ENCODE results near the gene TMCO2.

TMCO2 gene

GRCh38 chr1:40266786-40267535 is 19.2 kb downstream of the TMCO2 start:
- Histone ChIP-seq H3K9me3 (ENCODE audit: insufficient read depth, low read length) (no peaks in the 10 kb centered on the region), H3K36me3 (replicated peaks; ENCODE audit: low read depth, low read length) (peaks cover 18% of the 10 kb centered on the region), H3K27ac (ENCODE audit: low read length) (no peak overlapping the region), H3K4me1 (ENCODE audit: low read length) (peaks cover 10% of the 10 kb centered on the region; the same call in 1 of the 2 replicates), H3K9ac (ENCODE audit: low read length) (no peak overlapping the region), H3K4me2 (ENCODE audit: low read length) (no peak overlapping the region), H3K4me3 (ENCODE audit: low read length) (no peak overlapping the region), H3K79me2 (ENCODE audit: low read length) (peaks cover 16% of the 10 kb centered on the region), H4K20me1 (ENCODE audit: insufficient read depth, low read length) (no peaks in the 10 kb centered on the region), H3K27me3 (ENCODE audit: low read depth, low read length) (no peaks in the 10 kb centered on the region), H2AFZ (ENCODE audit: low read depth, low read length) (no peak overlapping the region)
- TF ChIP-seq, protein P1, sequence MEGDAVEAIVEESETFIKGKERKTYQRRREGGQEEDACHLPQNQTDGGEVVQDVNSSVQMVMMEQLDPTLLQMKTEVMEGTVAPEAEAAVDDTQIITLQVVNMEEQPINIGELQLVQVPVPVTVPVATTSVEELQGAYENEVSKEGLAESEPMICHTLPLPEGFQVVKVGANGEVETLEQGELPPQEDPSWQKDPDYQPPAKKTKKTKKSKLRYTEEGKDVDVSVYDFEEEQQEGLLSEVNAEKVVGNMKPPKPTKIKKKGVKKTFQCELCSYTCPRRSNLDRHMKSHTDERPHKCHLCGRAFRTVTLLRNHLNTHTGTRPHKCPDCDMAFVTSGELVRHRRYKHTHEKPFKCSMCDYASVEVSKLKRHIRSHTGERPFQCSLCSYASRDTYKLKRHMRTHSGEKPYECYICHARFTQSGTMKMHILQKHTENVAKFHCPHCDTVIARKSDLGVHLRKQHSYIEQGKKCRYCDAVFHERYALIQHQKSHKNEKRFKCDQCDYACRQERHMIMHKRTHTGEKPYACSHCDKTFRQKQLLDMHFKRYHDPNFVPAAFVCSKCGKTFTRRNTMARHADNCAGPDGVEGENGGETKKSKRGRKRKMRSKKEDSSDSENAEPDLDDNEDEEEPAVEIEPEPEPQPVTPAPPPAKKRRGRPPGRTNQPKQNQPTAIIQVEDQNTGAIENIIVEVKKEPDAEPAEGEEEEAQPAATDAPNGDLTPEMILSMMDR (IDR thresholded peaks at IDR 0.05; ENCODE audit: low read depth, low read length) = no peak
- no peak for TF ChIP-seq EZH2phosphoT487 (IDR thresholded peaks at IDR 0.05; ENCODE audit: low read depth)

GRCh38 chr1:40267767-40268187 is 20.0 kb downstream of the TMCO2 start:
- Histone ChIP-seq H3K9ac (ENCODE audit: low read length) (no peak overlapping the region), H3K27me3 (ENCODE audit: low read depth, low read length) (no peaks in the 10 kb centered on the region), H3K79me2 (ENCODE audit: low read length) (peaks cover 16% of the 10 kb centered on the region), H2AFZ (ENCODE audit: low read depth, low read length) (no peak overlapping the region), H3K9me3 (ENCODE audit: insufficient read depth, low read length) (no peaks in the 10 kb centered on the region), H3K36me3 (replicated peaks; ENCODE audit: low read depth, low read length) (peaks cover 21% of the 10 kb centered on the region), H3K4me1 (ENCODE audit: low read length) (peaks cover 18% of the 10 kb centered on the region), H3K4me2 (ENCODE audit: low read length) (no peak overlapping the region), H3K27ac (ENCODE audit: low read length) (no peak overlapping the region), H4K20me1 (ENCODE audit: insufficient read depth, low read length) (no peaks in the 10 kb centered on the region), H3K4me3 (ENCODE audit: low read length) (no peak overlapping the region)
- TF ChIP-seq, protein P1 (IDR thresholded peaks at IDR 0.05; ENCODE audit: low read depth, low read length) = no peak
- TF ChIP-seq EZH2phosphoT487 (IDR thresholded peaks at IDR 0.05; ENCODE audit: low read depth) = no peak

GRCh38 chr1:40268211-40268610 is 20.5 kb downstream of the TMCO2 start:
- H2AFZ ChIP-seq (ENCODE audit: low read depth, low read length) = no peak overlapping the region
- H3K27me3 ChIP-seq (ENCODE audit: low read depth, low read length) = no peaks in the 10 kb centered on the region
- TF ChIP-seq EZH2phosphoT487 (IDR thresholded peaks at IDR 0.05; ENCODE audit: low read depth) = no peak
- TF ChIP-seq, protein P1 (IDR thresholded peaks at IDR 0.05; ENCODE audit: low read depth, low read length) = no peak
- H3K4me1 ChIP-seq (ENCODE audit: low read length) = peaks cover 21% of the 10 kb centered on the region
- no peak overlapping the region for H3K9ac ChIP-seq (ENCODE audit: low read length)
- no peak overlapping the region for H3K4me2 ChIP-seq (ENCODE audit: low read length)
- H3K36me3 ChIP-seq (replicated peaks; ENCODE audit: low read depth, low read length) = peaks cover 21% of the 10 kb centered on the region
- no peaks in the 10 kb centered on the region for H4K20me1 ChIP-seq (ENCODE audit: insufficient read depth, low read length)
- no peak overlapping the region for H3K27ac ChIP-seq (ENCODE audit: low read length)
- no peak overlapping the region for H3K4me3 ChIP-seq (ENCODE audit: low read length)
- peaks cover 13% of the 10 kb centered on the region for H3K79me2 ChIP-seq (ENCODE audit: low read length)
- H3K9me3 ChIP-seq (ENCODE audit: insufficient read depth, low read length) = no peaks in the 10 kb centered on the region

GRCh38 chr1:40270152-40270834 is 22.6 kb downstream of the TMCO2 start:
- Histone ChIP-seq H2AFZ (ENCODE audit: low read depth, low read length) (no peak overlapping the region), H3K27ac (ENCODE audit: low read length) (peak overlapping the region; percentile 44; the same call in 1 of the 2 replicates), H4K20me1 (ENCODE audit: insufficient read depth, low read length) (no peaks in the 10 kb centered on the region), H3K4me2 (ENCODE audit: low read length) (no peak overlapping the region), H3K27me3 (ENCODE audit: low read depth, low read length) (no peaks in the 10 kb centered on the region), H3K4me1 (ENCODE audit: low read length) (peaks cover 21% of the 10 kb centered on the region), H3K79me2 (ENCODE audit: low read length) (peaks cover 7% of the 10 kb centered on the region; the same call in 1 of the 2 replicates), H3K4me3 (ENCODE audit: low read length) (no peak overlapping the region), H3K9me3 (ENCODE audit: insufficient read depth, low read length) (no peaks in the 10 kb centered on the region), H3K36me3 (replicated peaks; ENCODE audit: low read depth, low read length) (peaks cover 28% of the 10 kb centered on the region), H3K9ac (ENCODE audit: low read length) (no peak overlapping the region)
- TF ChIP-seq, protein P1 (IDR thresholded peaks at IDR 0.05; ENCODE audit: low read depth, low read length) = no peak
- no peak for TF ChIP-seq EZH2phosphoT487 (IDR thresholded peaks at IDR 0.05; ENCODE audit: low read depth)

All from OCI-LY3 (cell line).